ENCODE data around the gene TXNL4A.

Gene TXNL4A

GRCh38 chr18:80010551-80010906 is 22.2 kb upstream of the TXNL4A start:
- no peak for DNase-seq (ENCODE audit: low read depth in 1 of 2, low spot score in 1 of 2)
- no peak overlapping the region for H3K27ac ChIP-seq (replicated peaks)
- TF ChIP-seq SPI1 (IDR thresholded peaks at IDR 0.05; ENCODE audit: borderline replicate concordance, low read depth) (no peak), POLR2AphosphoS5 (IDR thresholded peaks at IDR 0.05; ENCODE audit: low read depth) (no peak), GABPA (IDR thresholded peaks at IDR 0.05; ENCODE audit: low read depth) (no peak)
- TF ChIP-seq, protein P1, sequence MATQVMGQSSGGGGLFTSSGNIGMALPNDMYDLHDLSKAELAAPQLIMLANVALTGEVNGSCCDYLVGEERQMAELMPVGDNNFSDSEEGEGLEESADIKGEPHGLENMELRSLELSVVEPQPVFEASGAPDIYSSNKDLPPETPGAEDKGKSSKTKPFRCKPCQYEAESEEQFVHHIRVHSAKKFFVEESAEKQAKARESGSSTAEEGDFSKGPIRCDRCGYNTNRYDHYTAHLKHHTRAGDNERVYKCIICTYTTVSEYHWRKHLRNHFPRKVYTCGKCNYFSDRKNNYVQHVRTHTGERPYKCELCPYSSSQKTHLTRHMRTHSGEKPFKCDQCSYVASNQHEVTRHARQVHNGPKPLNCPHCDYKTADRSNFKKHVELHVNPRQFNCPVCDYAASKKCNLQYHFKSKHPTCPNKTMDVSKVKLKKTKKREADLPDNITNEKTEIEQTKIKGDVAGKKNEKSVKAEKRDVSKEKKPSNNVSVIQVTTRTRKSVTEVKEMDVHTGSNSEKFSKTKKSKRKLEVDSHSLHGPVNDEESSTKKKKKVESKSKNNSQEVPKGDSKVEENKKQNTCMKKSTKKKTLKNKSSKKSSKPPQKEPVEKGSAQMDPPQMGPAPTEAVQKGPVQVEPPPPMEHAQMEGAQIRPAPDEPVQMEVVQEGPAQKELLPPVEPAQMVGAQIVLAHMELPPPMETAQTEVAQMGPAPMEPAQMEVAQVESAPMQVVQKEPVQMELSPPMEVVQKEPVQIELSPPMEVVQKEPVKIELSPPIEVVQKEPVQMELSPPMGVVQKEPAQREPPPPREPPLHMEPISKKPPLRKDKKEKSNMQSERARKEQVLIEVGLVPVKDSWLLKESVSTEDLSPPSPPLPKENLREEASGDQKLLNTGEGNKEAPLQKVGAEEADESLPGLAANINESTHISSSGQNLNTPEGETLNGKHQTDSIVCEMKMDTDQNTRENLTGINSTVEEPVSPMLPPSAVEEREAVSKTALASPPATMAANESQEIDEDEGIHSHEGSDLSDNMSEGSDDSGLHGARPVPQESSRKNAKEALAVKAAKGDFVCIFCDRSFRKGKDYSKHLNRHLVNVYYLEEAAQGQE (IDR thresholded peaks at IDR 0.05; ENCODE audit: insufficient replicate concordance, low read depth), result no peak
- no peak overlapping the region for H3K4me3 ChIP-seq (replicated peaks; ENCODE audit: insufficient read depth, low read length)
- no peaks in the 10 kb centered on the region for H3K27me3 ChIP-seq (ENCODE audit: insufficient read depth, poor library complexity, severe bottlenecking)

- Histone ChIP-seq H3K4me3 (replicated peaks; ENCODE audit: insufficient read depth, low read length) (no peak overlapping the region), H3K27ac (replicated peaks) (no peak overlapping the region), H3K27me3 (ENCODE audit: insufficient read depth, poor library complexity, severe bottlenecking) (no peaks in the 10 kb centered on the region)
- no peak for DNase-seq (ENCODE audit: low read depth in 1 of 2, low spot score in 1 of 2)
- TF ChIP-seq SPI1 (IDR thresholded peaks at IDR 0.05; ENCODE audit: borderline replicate concordance, low read depth), result no peak
- TF ChIP-seq GABPA (IDR thresholded peaks at IDR 0.05; ENCODE audit: low read depth), result no peak
- TF ChIP-seq, protein P1 (IDR thresholded peaks at IDR 0.05; ENCODE audit: insufficient replicate concordance, low read depth), result no peak
- TF ChIP-seq POLR2AphosphoS5 (IDR thresholded peaks at IDR 0.05; ENCODE audit: low read depth), result no peak
- TF ChIP-seq, protein P2, sequence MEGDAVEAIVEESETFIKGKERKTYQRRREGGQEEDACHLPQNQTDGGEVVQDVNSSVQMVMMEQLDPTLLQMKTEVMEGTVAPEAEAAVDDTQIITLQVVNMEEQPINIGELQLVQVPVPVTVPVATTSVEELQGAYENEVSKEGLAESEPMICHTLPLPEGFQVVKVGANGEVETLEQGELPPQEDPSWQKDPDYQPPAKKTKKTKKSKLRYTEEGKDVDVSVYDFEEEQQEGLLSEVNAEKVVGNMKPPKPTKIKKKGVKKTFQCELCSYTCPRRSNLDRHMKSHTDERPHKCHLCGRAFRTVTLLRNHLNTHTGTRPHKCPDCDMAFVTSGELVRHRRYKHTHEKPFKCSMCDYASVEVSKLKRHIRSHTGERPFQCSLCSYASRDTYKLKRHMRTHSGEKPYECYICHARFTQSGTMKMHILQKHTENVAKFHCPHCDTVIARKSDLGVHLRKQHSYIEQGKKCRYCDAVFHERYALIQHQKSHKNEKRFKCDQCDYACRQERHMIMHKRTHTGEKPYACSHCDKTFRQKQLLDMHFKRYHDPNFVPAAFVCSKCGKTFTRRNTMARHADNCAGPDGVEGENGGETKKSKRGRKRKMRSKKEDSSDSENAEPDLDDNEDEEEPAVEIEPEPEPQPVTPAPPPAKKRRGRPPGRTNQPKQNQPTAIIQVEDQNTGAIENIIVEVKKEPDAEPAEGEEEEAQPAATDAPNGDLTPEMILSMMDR (IDR thresholded peaks at IDR 0.05; ENCODE audit: insufficient read depth, low read length), result no peak
Observed at GRCh38 chr18:80009661-80010550, 21.5 kb upstream of the TXNL4A start.

- TF ChIP-seq, protein P1 (IDR thresholded peaks at IDR 0.05; ENCODE audit: insufficient replicate concordance, low read depth), result no peak
- TF ChIP-seq POLR2AphosphoS5 (IDR thresholded peaks at IDR 0.05; ENCODE audit: low read depth) (no peak), GABPA (IDR thresholded peaks at IDR 0.05; ENCODE audit: low read depth) (no peak)
- TF ChIP-seq, protein P2 (IDR thresholded peaks at IDR 0.05; ENCODE audit: insufficient read depth, low read length), result no peak
- no peak for DNase-seq (ENCODE audit: low read depth in 1 of 2, low spot score in 1 of 2)
- no peak overlapping the region for H3K27ac ChIP-seq (replicated peaks)
- no peaks in the 10 kb centered on the region for H3K27me3 ChIP-seq (ENCODE audit: insufficient read depth, poor library complexity, severe bottlenecking)
- H3K4me3 ChIP-seq (replicated peaks; ENCODE audit: insufficient read depth, low read length), result no peak overlapping the region
Observed at GRCh38 chr18:80006724-80007123, 18.4 kb upstream of the TXNL4A start.

Measured in HL-60 (cell line).